ENCODE results near the gene CFAP20DC. TPM values are rescaled to one million over a fixed set of nuclear protein-coding genes. Genes with fewer than 3 reads are reported as not detected.
"Not testable (repeated sequence)": the region's sequence is repeated elsewhere in the genome, so short reads cannot be mapped to it uniquely, and the experiment has no call there.

CFAP20DC gene
- total and polyA plus RNA-seq, 2 of the 4 experiments (the other 2 are of a cell fraction) = 1.2 to 1.6 TPM

- BruUV-seq (replicated peaks); dilution Hi-C loops (cut with HindIII; ENCODE audit: low sequenced_read_pairs, unreplicated experiment); H4K20me1 ChIP-seq (ENCODE audit: insufficient read depth, low read length); H3K4me3 ChIP-seq (ENCODE audit: insufficient read depth, low read depth, low read length); H3K18ac ChIP-seq (ENCODE audit: low read depth, low read length); H3K23ac ChIP-seq (ENCODE audit: low read depth, low read length); H2AFZ ChIP-seq (replicated peaks; ENCODE audit: low read length, poor library complexity); H4K91ac ChIP-seq (ENCODE audit: insufficient read depth, low read depth, low read length); DNase-seq; H3K9me3 ChIP-seq (ENCODE audit: control insufficient read depth, insufficient read depth, low read length); H2AK9ac ChIP-seq (replicated peaks; ENCODE audit: low read depth, low read length, poor library complexity); intact Hi-C loops (cut with micrococcal nuclease); H3K9ac ChIP-seq (ENCODE audit: low read depth, low read length); H3K36me3 ChIP-seq (ENCODE audit: control insufficient read depth, insufficient read depth, low read length); H2BK5ac ChIP-seq (ENCODE audit: low read depth, low read length, poor library complexity, severe bottlenecking); H2BK120ac ChIP-seq (ENCODE audit: low read depth, low read length); H3K4me1 ChIP-seq (ENCODE audit: control insufficient read depth, insufficient read depth, low read length); H3K9me1 ChIP-seq (ENCODE audit: insufficient read depth, low read length); H3K79me1 ChIP-seq (ENCODE audit: low read depth in 1 of 2, low read length in 2 of 2); H3K56ac ChIP-seq (ENCODE audit: extremely low read depth, insufficient read depth, low read length); H3K14ac ChIP-seq (replicated peaks; ENCODE audit: low read depth, low read length); H4K8ac ChIP-seq (ENCODE audit: low read depth in 2 of 2, low read length in 2 of 2); ATAC-seq (ENCODE audit: low read depth); H2BK15ac ChIP-seq (ENCODE audit: low read depth, low read length); H3K27ac ChIP-seq (ENCODE audit: insufficient read depth, low read length); H3K4ac ChIP-seq (ENCODE audit: low read depth, low read length); POLR2A ChIA-PET (ENCODE audit: unreplicated experiment); H2AK5ac ChIP-seq (ENCODE audit: low read depth, low read length); H4K5ac ChIP-seq (ENCODE audit: low read depth, low read length); H3K27me3 ChIP-seq (ENCODE audit: control insufficient read depth, insufficient read depth, low read length); CTCF ChIA-PET; H3K4me2 ChIP-seq (ENCODE audit: low read depth, low read length); H2BK20ac ChIP-seq (ENCODE audit: low read depth, low read length): not testable (repeated sequence)
- WGBS, 2 experiments (ENCODE audit: extremely low coverage in 2 of 2, insufficient read length in 1 of 2) = 99% methylated on average over 11 of the region's 36 CpGs; no CpG with 5 or more reads in 1 of the 2 experiments
- in situ Hi-C loops (cut with MboI; ENCODE audit: low sequenced_read_pairs) = loop anchor here (10.0 kb wide), 1 partner anchor 406 kb away; no protein-coding TSS in a partner anchor
Measured at GRCh38 chr3:59050811-59051414, 1.1 kb upstream of the CFAP20DC start.
